H9 (cell line): ENCODE data around the gene TSFM. TPM values are rescaled to one million over a fixed set of nuclear protein-coding genes. Genes with fewer than 3 reads are reported as not detected.

Experiments
- DNase-seq: peaks from one replicate; pipeline ENCODE4 v3.0.0-alpha.2; 2017
- H2AFZ ChIP-seq: one replicate; pipeline ENCODE4 v1.6.1; 2013; ENCODE audit warnings: mild to moderate bottlenecking, low read length, control low read depth, moderate library complexity
- H2AK5ac ChIP-seq: 2 replicates; pipeline ENCODE4 v1.6.1; 2013; ENCODE audit warnings: low read length, control low read depth, mixed read lengths; ENCODE audit not compliant: insufficient read length
- H2BK120ac ChIP-seq: one replicate; pipeline ENCODE4 v1.6.1; 2013; ENCODE audit warnings: low read depth, mild to moderate bottlenecking, low read length, control low read depth, inconsistent platforms; ENCODE audit not compliant: poor library complexity, severe bottlenecking
- H2BK12ac ChIP-seq: 2 replicates; pipeline ENCODE4 v1.6.1; 2013; ENCODE audit warnings: low read length, control low read depth, mixed read lengths, low read depth; ENCODE audit not compliant: insufficient read length
- H2BK15ac ChIP-seq: 2 replicates; pipeline ENCODE4 v1.6.1; 2013; ENCODE audit warnings: low read depth, low read length, control low read depth
- H2BK20ac ChIP-seq: one replicate; pipeline ENCODE4 v1.6.1; 2013; ENCODE audit warnings: low read depth, mild to moderate bottlenecking, low read length, control low read depth, inconsistent platforms; ENCODE audit not compliant: poor library complexity, severe bottlenecking
- H2BK5ac ChIP-seq: 2 replicates; pipeline ENCODE4 v1.6.1; 2013; ENCODE audit warnings: low read length, control low read depth, mixed read lengths; ENCODE audit not compliant: insufficient read length
- H3K14ac ChIP-seq: 2 replicates; pipeline ENCODE4 v1.6.1; 2013; ENCODE audit warnings: low read length, control low read depth; ENCODE audit not compliant: insufficient read depth
- H3K18ac ChIP-seq: 2 replicates; pipeline ENCODE4 v1.6.1; 2013; ENCODE audit warnings: low read depth, mild to moderate bottlenecking, mixed read lengths, low read length, control low read depth; ENCODE audit not compliant: insufficient read length
- H3K23ac ChIP-seq: 2 replicates; pipeline ENCODE4 v1.6.1; 2013; ENCODE audit warnings: low read length, control low read depth, mixed read lengths, low read depth; ENCODE audit not compliant: insufficient read length
- H3K23me2 ChIP-seq: 2 replicates; pipeline ENCODE4 v1.6.1; 2013; ENCODE audit warnings: low read depth, mild to moderate bottlenecking, mixed read lengths, low read length, control low read depth; ENCODE audit not compliant: insufficient read length, poor library complexity, severe bottlenecking
- H3K27ac ChIP-seq: 2 replicates; pipeline ENCODE4 v1.5.1; 2013; ENCODE audit warnings: low read length, control low read depth, mixed read lengths, low read depth; ENCODE audit not compliant: insufficient read length
- H3K27me3 ChIP-seq: 2 replicates; pipeline ENCODE4 v1.6.1; 2013; ENCODE audit warnings: low read length, control low read depth, inconsistent platforms; ENCODE audit not compliant: insufficient read depth
- H3K4ac ChIP-seq: 2 replicates; pipeline ENCODE4 v1.6.1; 2013; ENCODE audit warnings: low read depth, mild to moderate bottlenecking, control low read depth, inconsistent platforms, low read length, moderate library complexity
- H3K4me1 ChIP-seq: 2 replicates; pipeline ENCODE4 v1.6.1; 2013; ENCODE audit warnings: low read length, control low read depth, inconsistent platforms; ENCODE audit not compliant: insufficient read depth
- H3K4me2 ChIP-seq: 2 replicates; pipeline ENCODE4 v1.6.1; 2013; ENCODE audit warnings: low read length, control low read depth, mixed read lengths; ENCODE audit not compliant: insufficient read length, insufficient read depth
- H3K56ac ChIP-seq: 2 replicates; pipeline ENCODE4 v1.6.1; 2013; ENCODE audit warnings: low read depth, mild to moderate bottlenecking, mixed read lengths, low read length, control low read depth; ENCODE audit not compliant: insufficient read length
- H3K79me1 ChIP-seq: 2 replicates; pipeline ENCODE4 v1.6.1; 2013; ENCODE audit warnings: low read depth, mild to moderate bottlenecking, moderate library complexity, low read length, control low read depth, inconsistent platforms; ENCODE audit not compliant: insufficient read depth, poor library complexity, severe bottlenecking
- H3K79me2 ChIP-seq: 2 replicates; pipeline ENCODE4 v1.6.1; 2013; ENCODE audit warnings: low read length, control low read depth, inconsistent platforms; ENCODE audit not compliant: insufficient read depth
- H3K9ac ChIP-seq: 2 replicates; pipeline ENCODE4 v1.6.1; 2013; ENCODE audit warnings: low read length, control low read depth, mixed read lengths; ENCODE audit not compliant: insufficient read length; ENCODE audit errors: extremely low read depth
- H3K9me3 ChIP-seq: one replicate; pipeline ENCODE4 v1.6.1; 2013; ENCODE audit warnings: low read depth, low read length, inconsistent platforms; ENCODE audit not compliant: control insufficient read depth
- H3T11ph ChIP-seq: one replicate; pipeline ENCODE4 v1.6.1; 2013; ENCODE audit warnings: mild to moderate bottlenecking, low read length, control low read depth, inconsistent platforms
- H4K20me1 ChIP-seq: one replicate; pipeline ENCODE4 v1.6.1; 2013; ENCODE audit not compliant: control insufficient read depth, insufficient read length, insufficient read depth
- H4K5ac ChIP-seq: 2 replicates; pipeline ENCODE4 v1.6.1; 2013; ENCODE audit warnings: low read depth, mild to moderate bottlenecking, mixed read lengths, low read length, control low read depth; ENCODE audit not compliant: insufficient read length
- H4K8ac ChIP-seq: replicated peaks from 2 replicates; pipeline ENCODE4 v1.6.1; 2013; ENCODE audit warnings: low read length, control low read depth, mixed read lengths, low read depth; ENCODE audit not compliant: insufficient read length
- H4K91ac ChIP-seq: 2 replicates; pipeline ENCODE4 v1.6.1; 2013; ENCODE audit warnings: low read depth, mild to moderate bottlenecking, moderate library complexity, mixed read lengths, low read length, control low read depth; ENCODE audit not compliant: insufficient read length
- H3K27ac Mint-ChIP-seq, 3 experiments: 2 replicates in 2 of 3; 3 replicates in 1 of 3; pipeline ENCODE4 v1.8.0; 2020 to 2021; ENCODE audit warnings: mixed read lengths in 3 of 3, mild to moderate bottlenecking in 1 of 3, moderate library complexity in 1 of 3
- H3K27me3 Mint-ChIP-seq: 2 replicates; pipeline ENCODE4 v1.8.0; 2021; ENCODE audit warnings: low read depth, mild to moderate bottlenecking, moderate library complexity, mixed read lengths
- H3K36me3 Mint-ChIP-seq, 3 experiments: 2 replicates in 2 of 3; 3 replicates in 1 of 3; pipeline ENCODE4 v1.8.0; 2020 to 2021; ENCODE audit warnings: low read depth in 3 of 3, mixed read lengths in 3 of 3; ENCODE audit not compliant: insufficient read depth in 1 of 3
- H3K4me1 Mint-ChIP-seq, 2 experiments: 2 replicates each; pipeline ENCODE4 v1.8.0; 2020; ENCODE audit warnings: mixed read lengths in 2 of 2
- H3K4me3 Mint-ChIP-seq, 2 experiments: 2 replicates in 1 of 2; 3 replicates in 1 of 2; pipeline ENCODE4 v1.8.0; 2020 to 2021; ENCODE audit warnings: mild to moderate bottlenecking in 2 of 2, mixed read lengths in 2 of 2, moderate library complexity in 1 of 2
- H3K9me3 Mint-ChIP-seq, 2 experiments: 2 replicates in 1 of 2; 3 replicates in 1 of 2; pipeline ENCODE4 v1.8.0; 2020; ENCODE audit warnings: mild to moderate bottlenecking in 2 of 2, mixed read lengths in 2 of 2, moderate library complexity in 1 of 2
- WGBS: extraction: QIAGEN DNeasy Blood & Tissue Kit; methylation state at CpG from one replicate; pipeline ENCODE4 v1.1.7; 2013; ENCODE audit warnings: missing lambda C conversion rate, low lambda C conversion rate, mixed read lengths; ENCODE audit not compliant: insufficient read length; ENCODE audit errors: extremely low coverage; 5-methylcytosine and 5-hydroxymethylcytosine counted together
- total RNA-seq: library from RNA; stranded (reverse); gene quantifications from 2 replicates; pipeline ENCODE4 v1.2.1, GENCODE V29; 2021
- TF ChIP-seq, protein P1 (sequence below): fragments of 200-600 bp; sonication (generic); conservative IDR thresholded peaks from 3 replicates; pipeline ENCODE4 v1.8.0; 2021; ENCODE audit warnings: antibody characterized with exemption, mild to moderate bottlenecking

Gene TSFM
- total RNA-seq, 1 experiment from 2014 or later = 50.2 TPM

DNA sequence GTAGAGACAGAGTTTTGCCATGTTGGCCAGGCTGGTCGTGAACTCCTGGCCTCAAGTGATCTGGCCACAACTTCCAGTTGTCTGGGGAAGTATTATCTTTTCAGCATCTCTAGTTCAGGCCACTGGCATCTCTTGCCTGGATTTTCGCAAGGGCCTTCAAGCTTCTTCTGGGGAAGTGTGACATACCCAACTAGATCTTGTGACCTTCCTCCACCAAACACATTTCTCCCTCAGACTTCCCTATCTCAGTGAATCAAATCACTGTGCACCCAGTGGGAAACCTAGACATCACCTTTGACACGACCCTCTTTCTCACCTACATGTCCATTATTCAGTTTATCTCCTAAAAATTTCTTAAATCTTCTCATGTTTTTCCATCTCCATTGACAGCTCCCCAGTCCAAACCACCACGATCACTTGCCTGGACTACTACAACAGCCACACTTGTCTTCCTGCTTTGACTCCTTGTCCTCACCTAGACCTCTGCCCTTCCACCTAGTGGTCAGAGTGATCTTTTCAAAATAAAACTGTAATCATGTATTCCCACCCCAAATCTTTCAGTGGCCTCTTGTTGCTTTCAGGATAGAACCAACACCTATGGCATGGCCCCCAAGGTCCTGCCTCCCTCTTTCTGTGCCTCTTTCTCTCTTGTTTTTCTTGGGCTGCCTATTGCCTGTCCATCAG is 6.9 kb upstream of the TSFM start:
- no peaks in the 10 kb centered on the region for H3K9me3 ChIP-seq
- no peak overlapping the region for H4K91ac ChIP-seq
- peaks cover 7 to 12% of the 10 kb centered on the region in 2 experiments; a peak in 3 of 4 replicates for H3K4me1 Mint-ChIP-seq
- H3K27ac Mint-ChIP-seq = no peak overlapping the region; a peak in 1 of 7 replicates
- H2BK120ac ChIP-seq = no peak overlapping the region
- H2AK5ac ChIP-seq = no peak overlapping the region
- no peak overlapping the region for H2BK15ac ChIP-seq
- no peak overlapping the region for H3K23ac ChIP-seq
- WGBS = no CpG with 5 or more reads among the region's 4 CpGs
- H3K9me3 Mint-ChIP-seq = no peaks in the 10 kb centered on the region
- DNase-seq = no peak
- H3K4me2 ChIP-seq = no peak overlapping the region
- H3K36me3 Mint-ChIP-seq = peaks cover 4 to 13% (median 5%) of the 10 kb centered on the region in 3 experiments; a peak in 6 of 7 replicates
- peaks cover 7% of the 10 kb centered on the region; the same call in 1 of the 2 replicates for H3K27me3 Mint-ChIP-seq
- H3K79me2 ChIP-seq = no peaks in the 10 kb centered on the region
- H3K9ac ChIP-seq = no peak overlapping the region
- H3T11ph ChIP-seq = no peak overlapping the region
- H3K4me3 Mint-ChIP-seq = peak overlapping the region in 1 of 2 experiments; percentile 7; a peak in 2 of 5 replicates
- H2AFZ ChIP-seq = no peak overlapping the region
- no peaks in the 10 kb centered on the region for H3K4me1 ChIP-seq
- no peaks in the 10 kb centered on the region for H3K27me3 ChIP-seq
- no peak overlapping the region for H2BK20ac ChIP-seq
- no peak overlapping the region for H2BK12ac ChIP-seq
- H4K8ac ChIP-seq = no peak overlapping the region
- TF ChIP-seq, protein P1, sequence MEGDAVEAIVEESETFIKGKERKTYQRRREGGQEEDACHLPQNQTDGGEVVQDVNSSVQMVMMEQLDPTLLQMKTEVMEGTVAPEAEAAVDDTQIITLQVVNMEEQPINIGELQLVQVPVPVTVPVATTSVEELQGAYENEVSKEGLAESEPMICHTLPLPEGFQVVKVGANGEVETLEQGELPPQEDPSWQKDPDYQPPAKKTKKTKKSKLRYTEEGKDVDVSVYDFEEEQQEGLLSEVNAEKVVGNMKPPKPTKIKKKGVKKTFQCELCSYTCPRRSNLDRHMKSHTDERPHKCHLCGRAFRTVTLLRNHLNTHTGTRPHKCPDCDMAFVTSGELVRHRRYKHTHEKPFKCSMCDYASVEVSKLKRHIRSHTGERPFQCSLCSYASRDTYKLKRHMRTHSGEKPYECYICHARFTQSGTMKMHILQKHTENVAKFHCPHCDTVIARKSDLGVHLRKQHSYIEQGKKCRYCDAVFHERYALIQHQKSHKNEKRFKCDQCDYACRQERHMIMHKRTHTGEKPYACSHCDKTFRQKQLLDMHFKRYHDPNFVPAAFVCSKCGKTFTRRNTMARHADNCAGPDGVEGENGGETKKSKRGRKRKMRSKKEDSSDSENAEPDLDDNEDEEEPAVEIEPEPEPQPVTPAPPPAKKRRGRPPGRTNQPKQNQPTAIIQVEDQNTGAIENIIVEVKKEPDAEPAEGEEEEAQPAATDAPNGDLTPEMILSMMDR = peak; percentile 46; the same call in 2 of the 3 replicates
- no peak overlapping the region for H3K14ac ChIP-seq
- H3K18ac ChIP-seq = no peak overlapping the region
- H3K56ac ChIP-seq = no peak overlapping the region
- no peak overlapping the region for H2BK5ac ChIP-seq
- H3K79me1 ChIP-seq = no peaks in the 10 kb centered on the region
- H4K5ac ChIP-seq = no peak overlapping the region
- peaks cover 8% of the 10 kb centered on the region for H3K23me2 ChIP-seq
- no peak overlapping the region for H3K4ac ChIP-seq
- H4K20me1 ChIP-seq = no peaks in the 10 kb centered on the region
- H3K27ac ChIP-seq = no peak overlapping the region
